Parathyroid adenoma (tissue), 2 donors: ENCODE data around the gene HTR3A.
A peak's percentile ranks its signal among the peaks of the same experiment; 100 is the strongest.

Experiments used
- H2AFZ ChIP-seq: fragments of 300-600 bp; sonication (generic); one replicate; pipeline ENCODE4 v1.7.0; 2017; ENCODE audit warnings: antibody characterized with exemption, mild to moderate bottlenecking
- H3K27ac ChIP-seq: fragments of 300-600 bp; sonication (generic); one replicate; pipeline ENCODE4 v1.7.0; 2017
- H3K27me3 ChIP-seq: fragments of 300-600 bp; sonication (generic); one replicate; pipeline ENCODE4 v1.7.0; 2017; ENCODE audit warnings: low read length; ENCODE audit not compliant: control insufficient read depth, insufficient read depth
- H3K36me3 ChIP-seq: fragments of 300-600 bp; sonication (generic); one replicate; pipeline ENCODE4 v1.7.0; 2017; ENCODE audit warnings: low read length; ENCODE audit not compliant: control insufficient read depth, insufficient read depth
- H3K4me1 ChIP-seq: fragments of 300-600 bp; sonication (generic); one replicate; pipeline ENCODE4 v1.7.0; 2017; ENCODE audit warnings: control low read depth
- H3K4me2 ChIP-seq: fragments of 300-600 bp; sonication (generic); one replicate; pipeline ENCODE4 v1.7.0; 2017; ENCODE audit warnings: low read length
- H3K4me3 ChIP-seq: fragments of 300-600 bp; sonication (generic); one replicate; pipeline ENCODE4 v1.7.0; 2017; ENCODE audit warnings: low read depth, low read length
- H3K79me2 ChIP-seq: fragments of 300-600 bp; sonication (generic); one replicate; pipeline ENCODE4 v1.7.0; 2017; ENCODE audit warnings: control low read depth
- H3K9ac ChIP-seq: fragments of 300-600 bp; sonication (generic); one replicate; pipeline ENCODE4 v1.7.0; 2017; ENCODE audit warnings: mild to moderate bottlenecking
- H3K9me3 ChIP-seq: fragments of 300-600 bp; sonication (generic); one replicate; pipeline ENCODE4 v1.7.0; 2017; ENCODE audit warnings: low read length; ENCODE audit not compliant: control insufficient read depth
- CTCF ChIP-seq: fragments of 300-600 bp; sonication (generic); IDR thresholded peaks from one replicate; pipeline ENCODE4 v1.7.0; 2017; ENCODE audit warnings: antibody characterized with exemption, mild to moderate bottlenecking
- donor health status: primary hyperparathyroidism.

Gene HTR3A

GRCh38 chr11:114034956-114035355, 60.0 kb downstream of the HTR3A start:
- no peaks in the 10 kb centered on the region for H3K27me3 ChIP-seq
- H3K79me2 ChIP-seq, result no peaks in the 10 kb centered on the region
- H3K9ac ChIP-seq, result no peak overlapping the region
- H2AFZ ChIP-seq, result no peak overlapping the region
- no peak for TF ChIP-seq CTCF
- peaks cover 5% of the 10 kb centered on the region for H3K4me1 ChIP-seq
- H3K36me3 ChIP-seq, result no peaks in the 10 kb centered on the region
- no peak overlapping the region for H3K4me2 ChIP-seq
- H3K4me3 ChIP-seq, result no peak overlapping the region
- no peak overlapping the region for H3K27ac ChIP-seq
- no peaks in the 10 kb centered on the region for H3K9me3 ChIP-seq

GRCh38 chr11:114036147-114036811, 61.4 kb downstream of the HTR3A start:
- Histone ChIP-seq H3K79me2 (no peaks in the 10 kb centered on the region), H3K4me3 (peak overlapping the region; percentile 22), H3K27ac (peak overlapping the region; percentile 47), H3K4me2 (peak overlapping the region; percentile 71), H2AFZ (peak overlapping the region; percentile 84), H3K9ac (no peak overlapping the region), H3K36me3 (no peaks in the 10 kb centered on the region), H3K9me3 (no peaks in the 10 kb centered on the region), H3K4me1 (peaks cover 5% of the 10 kb centered on the region), H3K27me3 (no peaks in the 10 kb centered on the region)
- TF ChIP-seq CTCF, result peak; percentile 84

- Histone ChIP-seq H3K9ac (no peak overlapping the region), H3K4me3 (no peak overlapping the region), H3K79me2 (no peaks in the 10 kb centered on the region), H3K27ac (peak overlapping the region; percentile 47), H3K4me1 (peaks cover 5% of the 10 kb centered on the region), H3K4me2 (no peak overlapping the region), H2AFZ (no peak overlapping the region), H3K36me3 (no peaks in the 10 kb centered on the region), H3K27me3 (no peaks in the 10 kb centered on the region), H3K9me3 (no peaks in the 10 kb centered on the region)
- TF ChIP-seq CTCF, result no peak
These were observed 62.0 kb downstream of the HTR3A start for GRCh38 chr11:114036958-114037357.

GRCh38 chr11:114039551-114039950, 64.6 kb downstream of the HTR3A start:
- no peak overlapping the region for H3K4me2 ChIP-seq
- peaks cover 5% of the 10 kb centered on the region for H3K4me1 ChIP-seq
- no peaks in the 10 kb centered on the region for H3K27me3 ChIP-seq
- H3K27ac ChIP-seq, result no peak overlapping the region
- H2AFZ ChIP-seq, result no peak overlapping the region
- TF ChIP-seq CTCF, result no peak
- no peaks in the 10 kb centered on the region for H3K79me2 ChIP-seq
- H3K9me3 ChIP-seq, result no peaks in the 10 kb centered on the region
- no peaks in the 10 kb centered on the region for H3K36me3 ChIP-seq
- no peak overlapping the region for H3K9ac ChIP-seq
- no peak overlapping the region for H3K4me3 ChIP-seq
